DMS 273 (cell line): ENCODE data around the gene COL19A1.
"Not testable (repeated sequence)": the region's sequence is repeated elsewhere in the genome, so short reads cannot be mapped to it uniquely, and the experiment has no call there.

Source experiments
- DNase-seq: peaks from one replicate; lab custom pipeline; 2025; ENCODE audit not compliant: unreplicated experiment; lab: John Stamatoyannopoulos, UW

The COL19A1 gene

GRCh38 chr6:69866351-69866769, at the start of gene COL19A1:
Gene COL19A1, plus strand, starts transcription at chr6:69866556. Its CDS starts 13,012 bp downstream, at chr6:69879568.
- peak; percentile 87 for DNase-seq

- no peak for DNase-seq
Measured at GRCh38 chr6:69816569-69816968, 49.8 kb upstream of the COL19A1 start.

GRCh38 chr6:69817358-69817757, 49.0 kb upstream of the COL19A1 start:
- DNase-seq: no peak

- DNase-seq: no peak
Measured at GRCh38 chr6:69818223-69818930, 48.0 kb upstream of the COL19A1 start.

- DNase-seq: no peak
Measured at GRCh38 chr6:69819138-69819537, 47.2 kb upstream of the COL19A1 start.

- DNase-seq: no peak
Measured at GRCh38 chr6:69820018-69820417, 46.3 kb upstream of the COL19A1 start.

DNA sequence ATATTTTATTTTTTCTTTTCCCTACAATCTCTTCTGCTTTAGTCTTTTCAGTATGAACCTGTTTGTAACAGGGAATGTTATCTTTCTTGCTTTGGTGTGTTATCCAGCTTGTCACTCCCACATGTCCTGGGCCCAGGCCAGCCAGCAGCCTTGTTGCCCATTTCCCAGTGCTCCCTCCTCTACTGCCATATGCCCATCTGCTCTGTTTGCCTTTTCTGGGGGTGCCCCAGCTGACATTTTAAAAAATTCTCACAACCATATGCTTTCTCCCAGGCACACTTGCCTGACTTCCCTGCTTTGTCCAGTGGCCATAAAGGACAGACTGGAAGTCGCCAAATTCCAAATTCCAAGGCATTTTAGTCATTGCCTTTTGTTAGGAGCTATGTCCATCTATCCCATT, 45.9 kb upstream of the COL19A1 start:
- DNase-seq: peak; percentile 65

GRCh38 chr6:69824355-69824754, 42.0 kb upstream of the COL19A1 start:
- not testable (repeated sequence) for DNase-seq

DNA sequence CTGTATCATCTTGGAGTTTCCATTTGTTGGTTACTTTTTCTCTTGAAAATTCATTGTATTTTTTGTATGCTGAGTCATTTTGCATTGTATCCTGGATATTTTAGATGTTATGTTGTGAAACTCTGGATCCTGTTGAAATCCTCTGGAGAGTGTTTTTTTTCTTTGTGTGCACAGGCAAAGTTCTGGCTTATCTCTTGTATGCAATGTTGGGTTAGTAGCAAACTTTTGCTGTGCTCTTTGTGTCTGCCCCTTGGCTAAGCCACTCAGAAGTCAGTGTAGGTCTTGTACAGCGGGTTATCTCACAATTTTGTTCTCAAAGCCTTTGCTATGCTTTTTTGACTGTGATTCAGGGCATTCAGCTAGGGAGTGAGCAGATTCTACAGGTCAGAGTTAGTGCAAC, 40.5 kb upstream of the COL19A1 start:
- no peak for DNase-seq

- no peak for DNase-seq
Measured at GRCh38 chr6:69827276-69827893, 39.0 kb upstream of the COL19A1 start.

- DNase-seq: no peak
Measured at GRCh38 chr6:69832558-69832957, 33.8 kb upstream of the COL19A1 start.

DNA sequence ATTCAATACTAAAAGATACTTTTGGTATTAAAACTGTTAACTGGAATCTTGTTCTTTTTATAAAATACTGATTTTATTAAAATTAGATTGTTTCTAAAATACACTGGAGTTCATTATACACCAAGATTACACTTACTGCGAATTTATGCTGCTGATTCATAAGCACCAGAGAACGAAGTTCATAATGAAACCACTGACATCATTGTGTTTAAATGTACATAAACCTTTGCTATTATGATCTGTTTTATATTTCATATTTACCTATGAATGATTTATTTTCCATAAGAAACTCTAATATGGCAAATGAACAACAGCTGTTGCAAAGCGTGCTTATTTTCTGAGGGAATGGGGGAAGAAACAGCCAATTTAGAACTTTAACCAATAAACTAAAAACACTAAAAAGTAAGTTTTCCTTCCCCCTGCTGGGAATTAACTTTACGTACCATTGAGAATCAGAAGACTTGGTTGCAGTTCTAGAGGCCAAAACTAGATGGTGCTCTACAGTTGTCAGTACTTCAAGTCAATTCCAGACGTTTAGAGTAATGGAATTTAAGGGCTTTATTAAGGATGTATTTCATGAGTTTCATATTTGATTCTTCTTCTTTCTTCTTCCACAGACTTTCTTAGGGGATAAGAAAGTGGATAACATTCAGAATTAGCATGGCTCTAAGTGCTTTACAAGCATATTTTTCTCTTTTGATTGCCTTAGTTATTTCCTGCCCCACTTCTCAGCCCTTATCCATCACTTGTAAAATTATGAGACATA, 30.8 kb upstream of the COL19A1 start:
- DNase-seq: peak; percentile 81

- no peak for DNase-seq
Measured at GRCh38 chr6:69841862-69842261, 24.5 kb upstream of the COL19A1 start.

DNA sequence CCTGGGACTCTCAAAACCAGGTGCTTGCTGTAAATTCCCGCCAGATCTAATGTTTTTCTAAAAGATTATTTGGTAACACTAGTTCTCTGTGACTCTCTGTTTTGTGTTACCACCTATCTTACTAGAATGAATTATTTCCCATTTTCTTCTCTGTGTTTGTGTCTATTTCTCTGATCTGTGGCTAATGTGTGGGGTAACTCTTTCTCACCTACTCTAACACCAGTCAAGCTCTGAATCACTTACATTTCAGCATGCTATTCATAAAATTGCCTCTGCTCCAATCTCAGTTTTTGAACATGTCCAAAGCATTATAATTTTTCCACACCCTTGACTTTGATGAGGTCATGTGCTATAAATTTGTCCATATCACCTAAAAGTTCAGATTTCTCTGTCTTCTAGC, 23.2 kb upstream of the COL19A1 start:
- DNase-seq: no peak

GRCh38 chr6:69846312-69846711, 20.0 kb upstream of the COL19A1 start:
- DNase-seq: no peak

GRCh38 chr6:69846770-69847491, 19.4 kb upstream of the COL19A1 start:
- no peak for DNase-seq

GRCh38 chr6:69847492-69847788, 18.9 kb upstream of the COL19A1 start:
- no peak for DNase-seq

DNA sequence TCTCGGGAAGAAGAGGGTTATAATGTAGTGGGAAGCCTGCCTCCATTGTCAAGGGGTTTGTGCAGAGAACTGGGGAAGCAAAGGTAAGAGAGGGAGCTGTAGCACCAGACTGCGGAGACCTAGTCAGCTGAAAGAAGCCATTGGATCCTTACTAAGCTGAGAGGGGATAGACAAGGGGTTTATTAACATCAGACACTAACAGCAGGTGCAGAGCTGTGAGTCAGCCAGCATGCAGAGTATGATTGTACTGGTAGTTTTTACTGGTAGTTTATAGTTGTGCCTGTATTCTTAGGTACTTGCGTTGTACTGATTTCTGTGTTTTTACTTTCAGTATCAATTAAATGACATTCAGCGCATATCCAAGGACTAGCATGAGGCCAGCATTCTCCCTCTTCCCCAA, 17.8 kb upstream of the COL19A1 start:
- DNase-seq: no peak

GRCh38 chr6:69852706-69853105, 13.7 kb upstream of the COL19A1 start:
- DNase-seq: no peak

DNA sequence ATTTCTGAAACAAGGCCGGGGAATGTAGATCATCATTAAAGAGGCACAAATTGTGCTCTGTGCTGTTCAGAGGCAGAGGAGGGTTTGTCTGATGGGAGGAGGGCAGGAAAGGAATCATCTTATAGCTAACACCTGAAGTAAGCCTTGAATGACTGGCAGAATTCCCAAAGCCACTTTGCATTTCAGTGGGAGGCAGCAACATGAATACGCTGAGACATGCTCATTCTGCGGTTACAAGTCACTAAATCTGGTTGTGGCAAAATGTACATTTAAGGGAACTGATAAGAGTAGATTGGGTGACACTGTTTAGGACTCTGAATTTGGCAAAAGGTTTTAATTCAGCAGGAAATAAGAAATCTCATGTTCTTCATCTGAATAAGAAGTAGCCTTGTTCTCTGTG, 4.4 kb upstream of the COL19A1 start:
- peak; percentile 89 for DNase-seq

- peak; percentile 66 for DNase-seq
Measured at GRCh38 chr6:69863766-69864165, 2.6 kb upstream of the COL19A1 start.

GRCh38 chr6:69865126-69865525, 1.2 kb upstream of the COL19A1 start:
- DNase-seq: peak; percentile 75
